HG03469 (cell line): ENCODE data around the gene MAGEB18.

Experiments
- ATAC-seq: cut with Tn5 transposase; IDR thresholded peaks from one replicate; pipeline ENCODE4 v1.9.1; 2021; ENCODE audit warnings: mild to moderate bottlenecking, moderate library complexity, moderate number of reproducible peaks; ENCODE audit not compliant: unreplicated experiment

Gene MAGEB18

GRCh38 chrX:26138274-26138673, at the start of gene MAGEB18:
TSS of gene MAGEB18 (plus strand) at chrX:26138343. CDS start at chrX:26138986, 643 bp downstream.
- ATAC-seq: no peak

- no peak for ATAC-seq
Measured at GRCh38 chrX:26100421-26100920, 37.7 kb upstream of the MAGEB18 start.

GRCh38 chrX:26109142-26109541, 29.0 kb upstream of the MAGEB18 start:
- no peak for ATAC-seq

- ATAC-seq: no peak
Measured at GRCh38 chrX:26146024-26146423, 7.9 kb downstream of the MAGEB18 start.

- no peak for ATAC-seq
Measured at GRCh38 chrX:26160301-26160700, 22.2 kb downstream of the MAGEB18 start, which contains the start of gene MAGEB6B. TSS of gene MAGEB6B (plus strand) at chrX:26160601. CDS start at chrX:26160601, 0 bp downstream.
